T-helper 17 cell (primary cell): ENCODE results near the gene HES4. TPM values are rescaled to one million over a fixed set of nuclear protein-coding genes. Genes with fewer than 3 reads are reported as not detected.

Source experiments
- ATAC-seq: fragments of 150-1000 bp; cut with Tn5 transposase; 2 replicates; pipeline ENCODE4 v1.10.0; 2021; ENCODE audit warnings: mild to moderate bottlenecking, moderate library complexity
- DNase-seq, 3 donors: peaks; one replicate each; pipeline versions ENCODE4 v3.0.0 to v3.0.0-alpha.2; 2020 to 2021
- H3K9me3 ChIP-seq: one replicate; pipeline ENCODE4 v1.7.0; 2013; ENCODE audit warnings: low read length, mild to moderate bottlenecking; ENCODE audit not compliant: control insufficient read depth, poor library complexity, severe bottlenecking
- H3K27ac Mint-ChIP-seq: one replicate; pipeline ENCODE4 v1.8.0; 2022; ENCODE audit warnings: mild to moderate bottlenecking, moderate library complexity, mixed read lengths
- H3K27me3 Mint-ChIP-seq: one replicate; pipeline ENCODE4 v1.8.0; 2022; ENCODE audit warnings: mixed read lengths
- H3K36me3 Mint-ChIP-seq: one replicate; pipeline ENCODE4 v1.8.0; 2022; ENCODE audit warnings: low read depth, mixed read lengths
- H3K4me1 Mint-ChIP-seq: one replicate; pipeline ENCODE4 v1.8.0; 2022; ENCODE audit warnings: mild to moderate bottlenecking, mixed read lengths
- H3K4me3 Mint-ChIP-seq: one replicate; pipeline ENCODE4 v1.8.0; 2022; ENCODE audit warnings: mild to moderate bottlenecking, moderate library complexity, mixed read lengths
- total RNA-seq, 4 donors: library from RNA in 2 of 4; stranded (reverse) in 2 of 4; gene quantifications; one replicate each; pipeline ENCODE4 v1.2.3 and lab custom pipeline; 2022 to 2026

Gene HES4
- total RNA-seq (10 to 100 TPM in 1 of 2 donors, 1 to 10 TPM in 1; 9.6 to 10.5 TPM), total RNA-seq (lab: John Stamatoyannopoulos, UW) (2.1 to 2.6 reads per million in 2 donors)

GRCh38 chr1:999725-1000356 is at the start of gene HES4:
HES4 (minus strand) TSS chr1:1000097; CDS start chr1:999973, 124 bp downstream.
- Mint-ChIP-seq H3K4me3 (peak within 1 kb of the TSS; percentile 80), H3K27me3 (peaks cover 19% of the 10 kb centered on the region), H3K4me1 (peaks cover 13% of the 10 kb centered on the region), H3K27ac (peak within 1 kb of the TSS; percentile 82), H3K36me3 (peaks cover 4% of the 10 kb centered on the region)
- DNase-seq (peak in 2 of 3 donors; percentile 49), ATAC-seq (peak; percentile 66)
- H3K9me3 ChIP-seq, result no peaks in the 10 kb centered on the region

DNA sequence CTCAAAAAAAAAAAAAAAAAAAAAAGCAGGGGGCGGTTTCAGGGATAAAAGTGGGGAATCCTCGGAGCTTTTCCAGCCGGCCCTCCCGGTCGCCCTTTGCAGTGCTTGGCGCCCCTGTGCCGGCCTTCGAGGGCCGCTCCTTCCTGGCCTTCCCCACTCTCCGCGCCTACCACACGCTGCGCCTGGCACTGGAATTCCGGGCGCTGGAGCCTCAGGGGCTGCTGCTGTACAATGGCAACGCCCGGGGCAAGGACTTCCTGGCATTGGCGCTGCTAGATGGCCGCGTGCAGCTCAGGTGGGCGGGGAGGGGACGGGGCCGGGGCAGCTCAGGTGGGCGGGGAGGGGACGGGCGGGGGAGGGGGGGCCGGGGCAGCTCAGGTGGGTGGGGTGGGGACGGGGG is 48.9 kb upstream of the HES4 start:
- Mint-ChIP-seq H3K27ac (no peak overlapping the region), H3K27me3 (no peaks in the 10 kb centered on the region), H3K36me3 (no peaks in the 10 kb centered on the region), H3K4me3 (no peak overlapping the region), H3K4me1 (no peaks in the 10 kb centered on the region)
- ATAC-seq, result no peak
- no peaks in the 10 kb centered on the region for H3K9me3 ChIP-seq
- DNase-seq, result no peak

- H3K9me3 ChIP-seq, result no peaks in the 10 kb centered on the region
- Mint-ChIP-seq H3K27ac (no peak overlapping the region), H3K4me3 (no peak overlapping the region)
These were observed 48.1 kb upstream of the HES4 start for GRCh38 chr1:1047963-1048362.

DNA sequence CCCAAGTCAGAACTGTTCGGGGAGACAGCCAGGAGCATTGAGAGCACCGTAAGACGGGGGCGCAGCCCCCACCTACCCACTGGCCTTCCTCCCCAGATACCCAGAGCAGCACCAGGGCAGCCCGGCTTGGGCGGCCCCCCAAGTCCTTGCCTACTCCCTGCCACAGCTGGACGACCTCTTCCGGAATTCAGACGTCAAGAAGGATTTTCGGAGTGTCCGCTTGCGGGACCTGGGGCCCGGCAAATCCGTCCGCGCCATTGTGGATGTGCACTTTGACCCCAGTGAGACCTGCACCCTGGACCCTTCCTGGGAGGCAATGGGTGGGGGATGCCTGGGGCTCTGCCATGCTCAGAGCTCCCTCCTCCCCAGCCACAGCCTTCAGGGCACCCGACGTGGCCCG is 47.5 kb upstream of the HES4 start:
- Mint-ChIP-seq H3K27ac (no peak overlapping the region), H3K36me3 (no peaks in the 10 kb centered on the region), H3K4me3 (no peak overlapping the region), H3K4me1 (no peaks in the 10 kb centered on the region), H3K27me3 (no peaks in the 10 kb centered on the region)
- DNase-seq (no peak), ATAC-seq (no peak)
- H3K9me3 ChIP-seq, result no peaks in the 10 kb centered on the region

More at GRCh38 chr1:1047963-1048362, 48.1 kb upstream of the HES4 start:
- Mint-ChIP-seq H3K27me3 (no peaks in the 10 kb centered on the region), H3K4me1 (no peaks in the 10 kb centered on the region), H3K36me3 (no peaks in the 10 kb centered on the region)
- ATAC-seq (no peak), DNase-seq (no peak)

- no peaks in the 10 kb centered on the region for H3K4me1 Mint-ChIP-seq
- H3K4me3 Mint-ChIP-seq, result no peak overlapping the region
- no peak overlapping the region for H3K27ac Mint-ChIP-seq
- ATAC-seq, result no peak
- H3K36me3 Mint-ChIP-seq, result no peaks in the 10 kb centered on the region
- H3K9me3 ChIP-seq, result no peaks in the 10 kb centered on the region
- H3K27me3 Mint-ChIP-seq, result no peaks in the 10 kb centered on the region
- no peak for DNase-seq
These were observed 46.9 kb upstream of the HES4 start for GRCh38 chr1:1046767-1047166.

- ATAC-seq, result no peak
- Mint-ChIP-seq H3K4me1 (no peaks in the 10 kb centered on the region), H3K4me3 (no peak overlapping the region), H3K27ac (no peak overlapping the region), H3K27me3 (no peaks in the 10 kb centered on the region), H3K36me3 (no peaks in the 10 kb centered on the region)
- no peaks in the 10 kb centered on the region for H3K9me3 ChIP-seq
- DNase-seq, result no peak
These were observed 46.3 kb upstream of the HES4 start for GRCh38 chr1:1046243-1046642.

- H3K36me3 Mint-ChIP-seq, result no peaks in the 10 kb centered on the region
- no peak overlapping the region for H3K4me3 Mint-ChIP-seq
- DNase-seq (no peak), ATAC-seq (no peak)
- no peaks in the 10 kb centered on the region for H3K27me3 Mint-ChIP-seq
- H3K9me3 ChIP-seq, result no peaks in the 10 kb centered on the region
- peaks cover 1% of the 10 kb centered on the region for H3K4me1 Mint-ChIP-seq
- H3K27ac Mint-ChIP-seq, result no peak overlapping the region
These were observed 45.2 kb upstream of the HES4 start for GRCh38 chr1:1045129-1045528.

DNA sequence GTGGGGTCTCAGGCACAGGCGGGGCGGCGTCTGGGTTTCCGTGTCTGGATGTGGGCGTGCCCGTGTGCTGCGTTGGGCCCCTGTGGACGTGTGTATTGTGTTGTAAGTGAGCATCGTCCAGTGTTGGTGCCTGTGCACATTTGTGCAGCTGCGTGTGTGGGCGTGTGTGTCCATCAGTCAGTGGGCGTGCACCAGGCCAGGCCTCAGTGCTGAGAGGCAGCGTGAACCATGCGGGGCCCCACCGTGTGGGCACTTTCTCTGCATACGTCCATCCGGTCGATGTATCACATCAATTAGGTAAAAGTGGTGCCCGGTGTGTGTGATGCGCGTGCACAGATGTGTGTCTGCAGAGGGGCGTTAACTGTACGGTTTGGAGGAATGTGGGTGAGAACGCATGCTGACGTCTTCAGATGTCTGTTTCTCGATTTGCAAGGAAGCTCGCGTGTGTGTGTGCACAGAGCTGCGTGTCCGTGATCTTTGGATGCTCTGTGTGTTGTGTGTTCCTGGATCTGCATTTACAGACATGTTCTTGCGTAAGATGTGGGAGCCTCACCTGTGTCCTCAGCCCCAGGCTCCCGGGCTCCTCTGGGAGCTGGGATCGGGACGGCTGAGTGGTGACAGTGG is 44.7 kb upstream of the HES4 start:
- no peak for ATAC-seq

GRCh38 chr1:1043921-1044320 is 44.0 kb upstream of the HES4 start:
- no peaks in the 10 kb centered on the region for H3K9me3 ChIP-seq
- Mint-ChIP-seq H3K4me3 (no peak overlapping the region), H3K27ac (no peak overlapping the region), H3K4me1 (peaks cover 9% of the 10 kb centered on the region), H3K27me3 (peaks cover 4% of the 10 kb centered on the region), H3K36me3 (no peaks in the 10 kb centered on the region)
- DNase-seq (no peak), ATAC-seq (no peak)

More for the DNA sequence above, 44.7 kb upstream of the HES4 start:
- H3K36me3 Mint-ChIP-seq, result no peaks in the 10 kb centered on the region
- no peak overlapping the region for H3K4me3 Mint-ChIP-seq
- no peaks in the 10 kb centered on the region for H3K27me3 Mint-ChIP-seq
- peaks cover 5% of the 10 kb centered on the region for H3K4me1 Mint-ChIP-seq
- DNase-seq, result no peak
- no peak overlapping the region for H3K27ac Mint-ChIP-seq
- no peaks in the 10 kb centered on the region for H3K9me3 ChIP-seq

- no peaks in the 10 kb centered on the region for H3K9me3 ChIP-seq
- no peak overlapping the region for H3K4me3 Mint-ChIP-seq
- peaks cover 9% of the 10 kb centered on the region for H3K27me3 Mint-ChIP-seq
- no peak overlapping the region for H3K27ac Mint-ChIP-seq
- no peaks in the 10 kb centered on the region for H3K36me3 Mint-ChIP-seq
- peaks cover 12% of the 10 kb centered on the region for H3K4me1 Mint-ChIP-seq
- ATAC-seq (no peak), DNase-seq (no peak)
These were observed 43.5 kb upstream of the HES4 start for GRCh38 chr1:1043411-1043810.

DNA sequence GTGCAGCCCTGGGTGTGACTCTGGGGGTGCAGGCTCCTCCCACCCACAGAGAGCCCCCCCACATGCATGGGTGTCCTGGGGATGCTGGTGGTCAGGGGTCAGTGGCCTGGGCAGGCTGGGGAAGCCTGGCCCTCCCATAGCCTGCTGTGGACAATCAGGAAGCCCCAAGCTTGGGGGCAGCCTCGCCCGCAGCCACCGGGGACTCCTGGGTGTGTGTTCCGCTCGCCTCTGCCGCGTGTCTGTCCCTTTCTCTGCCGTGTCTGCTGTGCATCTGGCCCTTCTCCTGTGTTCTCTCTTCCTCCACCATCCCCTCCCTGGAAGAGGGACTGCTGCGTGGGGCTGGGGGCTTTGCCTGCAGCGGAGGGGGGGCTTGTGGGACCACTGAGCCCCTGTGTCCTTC is 42.9 kb upstream of the HES4 start:
- Mint-ChIP-seq H3K4me1 (peaks cover 14% of the 10 kb centered on the region), H3K27ac (no peak overlapping the region), H3K27me3 (peaks cover 10% of the 10 kb centered on the region), H3K4me3 (no peak overlapping the region), H3K36me3 (no peaks in the 10 kb centered on the region)
- no peaks in the 10 kb centered on the region for H3K9me3 ChIP-seq
- ATAC-seq, result no peak
- DNase-seq, result no peak

- ATAC-seq (no peak), DNase-seq (no peak)
- Mint-ChIP-seq H3K4me1 (peaks cover 14% of the 10 kb centered on the region), H3K27ac (no peak overlapping the region), H3K4me3 (peak overlapping the region; percentile 10), H3K27me3 (peaks cover 10% of the 10 kb centered on the region), H3K36me3 (no peaks in the 10 kb centered on the region)
- H3K9me3 ChIP-seq, result no peaks in the 10 kb centered on the region
These were observed 42.0 kb upstream of the HES4 start for GRCh38 chr1:1041873-1042272.

- Mint-ChIP-seq H3K27ac (no peak overlapping the region), H3K4me3 (no peak overlapping the region), H3K27me3 (peaks cover 15% of the 10 kb centered on the region), H3K4me1 (peaks cover 14% of the 10 kb centered on the region), H3K36me3 (no peaks in the 10 kb centered on the region)
- peak; percentile 13 for ATAC-seq
- DNase-seq, result no peak
- no peaks in the 10 kb centered on the region for H3K9me3 ChIP-seq
These were observed 41.2 kb upstream of the HES4 start for GRCh38 chr1:1041092-1041523.
